Endothelial cell of umbilical vein (primary cell): ENCODE data around the gene CLP1. TPM values are rescaled to one million over a fixed set of nuclear protein-coding genes. Genes with fewer than 3 reads are reported as not detected.

Experiments
- BruUV-seq: library from RNA; stranded (reverse); fragments of 400-500 nt; replicated peaks from 2 replicates; lab custom pipeline; 2021; lab: Mats Ljungman, UMichigan
- CTCF ChIA-PET: fragments of 300-600, 350-600 bp; sonication (Branson Sonifier 250); formaldehyde crosslinking; loops from one replicate; lab custom pipeline; 2021; ENCODE audit warnings: antibody characterized with exemption, inconsistent platforms; lab: Charles Lee
- POLR2A ChIA-PET: fragments of 300-600, 350-600 bp; sonication (Branson Sonifier 250); formaldehyde crosslinking; loops from one replicate; lab custom pipeline; 2021; ENCODE audit warnings: antibody characterized with exemption, inconsistent platforms; lab: Charles Lee
- DNase-seq: peaks from one replicate; pipeline ENCODE4 v3.0.0-alpha.2; 2011; ENCODE audit warnings: low read depth, low spot score
- FAIRE-seq: peaks from 2 replicates; lab custom pipeline; 2011; peaks lifted over from hg19 to GRCh38; lab: Jason Lieb, UNC
- H2AFZ ChIP-seq: 2 replicates; pipeline ENCODE4 v1.6.0; 2012; ENCODE audit warnings: low read depth, low read length, control low read depth, inconsistent platforms
- H3K27ac ChIP-seq: 2 replicates; pipeline ENCODE4 v1.5.1; 2011; ENCODE audit warnings: low read depth, mild to moderate bottlenecking, control low read depth, low read length, moderate library complexity; ENCODE audit not compliant: insufficient read depth
- H3K27me3 ChIP-seq, 2 experiments: 2 replicates each; pipeline versions ENCODE4 v1.6.0 to v1.6.1; 2011; ENCODE audit warnings: low read length in 2 of 2, mixed read lengths in 1 of 2; ENCODE audit not compliant: control insufficient read depth in 2 of 2, insufficient read depth in 2 of 2
- H3K36me3 ChIP-seq, 2 experiments: 2 replicates in 1 of 2; 3 replicates in 1 of 2; pipeline ENCODE4 v1.5.1; 2011; ENCODE audit warnings: low read length in 2 of 2, mild to moderate bottlenecking in 1 of 2, moderate library complexity in 1 of 2; ENCODE audit not compliant: control insufficient read depth in 2 of 2, insufficient read depth in 2 of 2; ENCODE audit errors: extremely low read depth in 1 of 2
- H3K4me1 ChIP-seq: 3 replicates; pipeline ENCODE4 v1.5.1; 2011; ENCODE audit warnings: mild to moderate bottlenecking, low read length; ENCODE audit not compliant: control insufficient read depth, insufficient read depth; ENCODE audit errors: extremely low read depth
- H3K4me2 ChIP-seq: 2 replicates; pipeline ENCODE4 v1.6.1; 2011; ENCODE audit warnings: low read length, control low read depth, mixed read lengths; ENCODE audit not compliant: insufficient read depth
- H3K4me3 ChIP-seq, 3 experiments: fragments of 200-600 bp in 1 of 3; sonication (generic), shearing (Covaris generic) in 1 of 3; replicated peaks in 1 of 3; 2 replicates each; pipeline ENCODE4 v1.5.1; 2011 to 2016; ENCODE audit warnings: control low read depth in 3 of 3, low read length in 3 of 3, mild to moderate bottlenecking in 2 of 3, inconsistent platforms in 1 of 3, low read depth in 1 of 3, moderate library complexity in 1 of 3; ENCODE audit not compliant: insufficient read depth in 1 of 3
- H3K79me2 ChIP-seq: 2 replicates; pipeline ENCODE4 v1.6.0; 2012; ENCODE audit warnings: low read length, inconsistent platforms; ENCODE audit not compliant: control insufficient read depth, insufficient read depth
- H3K9ac ChIP-seq: replicated peaks from 2 replicates; pipeline ENCODE3; 2011; ENCODE audit warnings: low read length, control low read depth; ENCODE audit not compliant: insufficient read depth; ENCODE audit errors: extremely low read depth
- H3K9me1 ChIP-seq: replicated peaks from 3 replicates; pipeline ENCODE4 v1.6.0; 2011; ENCODE audit warnings: mild to moderate bottlenecking, low read length; ENCODE audit not compliant: control insufficient read depth, insufficient read depth; ENCODE audit errors: extremely low read depth
- H3K9me3 ChIP-seq: replicated peaks from 2 replicates; pipeline ENCODE4 v1.5.1; 2012; ENCODE audit warnings: low read length, inconsistent platforms; ENCODE audit not compliant: control insufficient read depth, insufficient read depth
- H4K20me1 ChIP-seq: replicated peaks from 2 replicates; pipeline ENCODE3; 2011; ENCODE audit warnings: mild to moderate bottlenecking, low read length; ENCODE audit not compliant: control insufficient read depth, insufficient read depth; ENCODE audit errors: extremely low read depth
- CTCF ChIP-seq, 2 donors: IDR thresholded peaks; 1 replicate in 1 of 2; 2 replicates in 1 of 2; pipeline ENCODE4 v1.5.1; 2011; ENCODE audit warnings: low read length in 2 of 2, mild to moderate bottlenecking in 2 of 2, moderate library complexity in 2 of 2, control low read depth in 1 of 2, inconsistent platforms in 1 of 2, low read depth in 1 of 2; ENCODE audit not compliant: insufficient read depth in 1 of 2; ENCODE audit errors: extremely low read depth in 1 of 2
- EZH2 ChIP-seq: IDR thresholded peaks from 2 replicates; pipeline ENCODE4 v1.6.1; 2012; ENCODE audit warnings: borderline replicate concordance, low read depth, mild to moderate bottlenecking, moderate library complexity, low read length, inconsistent platforms; ENCODE audit not compliant: severe bottlenecking
- FOS ChIP-seq: IDR thresholded peaks from 2 replicates; pipeline ENCODE4 v1.6.1; 2011; ENCODE audit warnings: mild to moderate bottlenecking, low read length, moderate library complexity, borderline replicate concordance; ENCODE audit not compliant: insufficient read depth
- GATA2 ChIP-seq: IDR thresholded peaks from 2 replicates; pipeline ENCODE4 v1.7.0; 2011; ENCODE audit warnings: low read depth, mild to moderate bottlenecking, moderate library complexity, mixed read lengths, low read length; ENCODE audit not compliant: insufficient read length, insufficient read depth
- JUN ChIP-seq: IDR thresholded peaks from 2 replicates; pipeline ENCODE4 v1.6.1; 2011; ENCODE audit warnings: borderline replicate concordance, low read depth; ENCODE audit not compliant: insufficient read length, insufficient read depth
- MAX ChIP-seq: IDR thresholded peaks from 2 replicates; pipeline ENCODE4 v1.6.1; 2011; ENCODE audit not compliant: insufficient read depth, insufficient read length
- MYC ChIP-seq: IDR thresholded peaks from one replicate; pipeline ENCODE4 v1.6.1; 2011; ENCODE audit warnings: mild to moderate bottlenecking, low read depth, low read length
- POLR2A ChIP-seq: IDR thresholded peaks from 2 replicates; pipeline ENCODE4 v1.6.1; 2012; ENCODE audit warnings: low read depth, mild to moderate bottlenecking, control low read depth, low read length
- POLR2AphosphoS5 ChIP-seq: IDR thresholded peaks from 2 replicates; pipeline ENCODE4 v1.6.1; 2012; ENCODE audit warnings: low read depth, mild to moderate bottlenecking, control low read depth, low read length, moderate library complexity; ENCODE audit not compliant: insufficient read depth
- dilution Hi-C: fragments of 300-500 bp; cut with MboI; formaldehyde crosslinking; loops from one replicate; pipeline ENCODE4 v1.15.0; 2019; ENCODE audit warnings: low sequenced_read_pairs; ENCODE audit not compliant: extremely low pct_ligation_motif_present
- intact Hi-C: fragments of 100-400 bp; cut with micrococcal nuclease; formaldehyde crosslinking; loops from one replicate; pipeline ENCODE4 v1.10.0; 2022
- polyA plus RNA-seq, 4 experiments: library from polyadenylated mRNA; depleted of rRNA in 3 of 4; stranded (reverse) in 3 of 4; unstranded in 1 of 4; fragments of >200 nt; gene quantifications; 2 replicates each; pipeline versions ENCODE4 v1.2.1 to v1.2.3, GENCODE V29; 2011 to 2012; ENCODE audit warnings: missing spikeins in 1 of 4
- total RNA-seq: library from RNA; stranded (reverse); gene quantifications from 2 replicates; pipeline ENCODE4 v1.2.3, GENCODE V29; 2021

Gene CLP1
- total and polyA plus RNA-seq, 2 donors (not counting 3 experiments of a cell fraction or from before 2014, with no cell fraction given): 17.9 to 20.8 TPM

- TF ChIP-seq CTCF (IDR thresholded peaks at IDR 0.05; ENCODE audit: extremely low read depth in 1 of 2, insufficient read depth in 1 of 2, low read depth in 1 of 2, low read length in 2 of 2) (no peak), POLR2A (peak; percentile 12)
- peaks cover 7 to 9% of the 10 kb centered on the region in 2 experiments for H3K36me3 ChIP-seq
- peak overlapping the region; percentile 67 to 95 (median 72) for H3K4me3 ChIP-seq
- POLR2A ChIA-PET: no interaction called here
- no peaks in the 10 kb centered on the region for H3K9me3 ChIP-seq
- no TSS peak for BruUV-seq
- peak overlapping the region; percentile 15 for H2AFZ ChIP-seq
- no peaks in the 10 kb centered on the region for H3K27me3 ChIP-seq
- peaks cover 15% of the 10 kb centered on the region for H3K4me1 ChIP-seq
- intact Hi-C loops (loop anchor here (5.0 to 10.0 kb wide), 4 partner anchors 136 to 846 kb away; partner anchors contain the start of genes P2RX3 and SSRP1), dilution Hi-C loops (no loop called here)
- DNase-seq: peak; percentile 39
- H3K9ac ChIP-seq: peak overlapping the region; percentile 98
- no peaks in the 10 kb centered on the region for H3K9me1 ChIP-seq
- H3K27ac ChIP-seq: peak overlapping the region; percentile 46
- FAIRE-seq: no peak
- CTCF ChIA-PET: interaction anchor here (1.6 kb wide), 1 partner anchor 12 kb away, joined by 3 read pairs; no protein-coding TSS in a partner anchor
- H3K79me2 ChIP-seq: peaks cover 52% of the 10 kb centered on the region
- H4K20me1 ChIP-seq: no peaks in the 10 kb centered on the region
- H3K4me2 ChIP-seq: peak overlapping the region; percentile 99
Measured at GRCh38 chr11:57668434-57668782, 10.8 kb downstream of the CLP1 start.

DNA sequence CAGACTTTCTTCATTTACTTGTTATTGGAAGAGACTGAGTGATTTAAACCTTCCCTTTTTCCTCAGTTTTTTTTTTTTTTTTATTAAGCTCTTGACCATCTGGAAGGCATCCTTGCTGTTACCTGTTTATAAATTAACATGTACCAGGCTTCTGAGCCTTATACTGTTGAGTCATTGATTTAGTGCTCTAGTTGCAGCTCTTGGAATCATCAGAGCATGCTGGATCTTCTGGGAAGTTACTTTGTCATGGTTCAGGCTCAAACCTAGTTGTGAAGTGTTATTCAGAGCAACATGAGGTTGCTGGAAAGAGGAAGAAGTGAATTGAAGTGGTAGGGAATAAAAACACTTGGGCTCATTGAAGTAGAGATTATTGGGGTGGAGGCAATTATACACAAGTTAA lies 16.7 kb downstream of the CLP1 start:
- CTCF ChIA-PET: interaction anchor here (1.2 kb wide), 1 partner anchor 34 kb away, joined by 3 read pairs; no protein-coding TSS in a partner anchor
- Histone ChIP-seq H3K27me3 (no peaks in the 10 kb centered on the region), H3K4me3 (no peak overlapping the region), H3K4me2 (no peak overlapping the region), H3K9ac (no peak overlapping the region), H3K9me3 (no peaks in the 10 kb centered on the region), H3K4me1 (peaks cover 5% of the 10 kb centered on the region), H4K20me1 (no peaks in the 10 kb centered on the region), H3K79me2 (peaks cover 88% of the 10 kb centered on the region), H3K27ac (no peak overlapping the region), H2AFZ (no peak overlapping the region), H3K36me3 (peaks cover 9 to 10% of the 10 kb centered on the region in 2 experiments), H3K9me1 (no peaks in the 10 kb centered on the region)
- dilution Hi-C loops (no loop called here), intact Hi-C loops (no loop called here)
- FAIRE-seq (no peak), DNase-seq (no peak)
- TF ChIP-seq POLR2A (no peak), MYC (no peak), CTCF (IDR thresholded peaks at IDR 0.05; ENCODE audit: extremely low read depth in 1 of 2, insufficient read depth in 1 of 2, low read depth in 1 of 2, low read length in 2 of 2) (no peak), MAX (no peak), GATA2 (no peak), POLR2AphosphoS5 (no peak), EZH2 (no peak), FOS (no peak), JUN (no peak)
- POLR2A ChIA-PET: no interaction called here
- BruUV-seq: no TSS peak
